ENCODE measurements around the gene CTRL. TPM values are rescaled to one million over a fixed set of nuclear protein-coding genes. Genes with fewer than 3 reads are reported as not detected.

CTRL gene
- total RNA-seq, 2 experiments from 2014 or later: 3.8 to 3.9 TPM

- POLR2A ChIA-PET: interaction anchor here (1.8 to 2.6 kb wide), 2 partner anchors 8 to 11 kb away, joined by 4 to 15 read pairs; partner anchors contain the start of gene PSMB10
- TF ChIP-seq, protein P1, sequence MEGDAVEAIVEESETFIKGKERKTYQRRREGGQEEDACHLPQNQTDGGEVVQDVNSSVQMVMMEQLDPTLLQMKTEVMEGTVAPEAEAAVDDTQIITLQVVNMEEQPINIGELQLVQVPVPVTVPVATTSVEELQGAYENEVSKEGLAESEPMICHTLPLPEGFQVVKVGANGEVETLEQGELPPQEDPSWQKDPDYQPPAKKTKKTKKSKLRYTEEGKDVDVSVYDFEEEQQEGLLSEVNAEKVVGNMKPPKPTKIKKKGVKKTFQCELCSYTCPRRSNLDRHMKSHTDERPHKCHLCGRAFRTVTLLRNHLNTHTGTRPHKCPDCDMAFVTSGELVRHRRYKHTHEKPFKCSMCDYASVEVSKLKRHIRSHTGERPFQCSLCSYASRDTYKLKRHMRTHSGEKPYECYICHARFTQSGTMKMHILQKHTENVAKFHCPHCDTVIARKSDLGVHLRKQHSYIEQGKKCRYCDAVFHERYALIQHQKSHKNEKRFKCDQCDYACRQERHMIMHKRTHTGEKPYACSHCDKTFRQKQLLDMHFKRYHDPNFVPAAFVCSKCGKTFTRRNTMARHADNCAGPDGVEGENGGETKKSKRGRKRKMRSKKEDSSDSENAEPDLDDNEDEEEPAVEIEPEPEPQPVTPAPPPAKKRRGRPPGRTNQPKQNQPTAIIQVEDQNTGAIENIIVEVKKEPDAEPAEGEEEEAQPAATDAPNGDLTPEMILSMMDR (IDR thresholded peaks at IDR 0.05): no peak
- no peak for ATAC-seq
Observed at GRCh38 chr16:67926181-67926750, 5.4 kb downstream of the CTRL start.

DNA sequence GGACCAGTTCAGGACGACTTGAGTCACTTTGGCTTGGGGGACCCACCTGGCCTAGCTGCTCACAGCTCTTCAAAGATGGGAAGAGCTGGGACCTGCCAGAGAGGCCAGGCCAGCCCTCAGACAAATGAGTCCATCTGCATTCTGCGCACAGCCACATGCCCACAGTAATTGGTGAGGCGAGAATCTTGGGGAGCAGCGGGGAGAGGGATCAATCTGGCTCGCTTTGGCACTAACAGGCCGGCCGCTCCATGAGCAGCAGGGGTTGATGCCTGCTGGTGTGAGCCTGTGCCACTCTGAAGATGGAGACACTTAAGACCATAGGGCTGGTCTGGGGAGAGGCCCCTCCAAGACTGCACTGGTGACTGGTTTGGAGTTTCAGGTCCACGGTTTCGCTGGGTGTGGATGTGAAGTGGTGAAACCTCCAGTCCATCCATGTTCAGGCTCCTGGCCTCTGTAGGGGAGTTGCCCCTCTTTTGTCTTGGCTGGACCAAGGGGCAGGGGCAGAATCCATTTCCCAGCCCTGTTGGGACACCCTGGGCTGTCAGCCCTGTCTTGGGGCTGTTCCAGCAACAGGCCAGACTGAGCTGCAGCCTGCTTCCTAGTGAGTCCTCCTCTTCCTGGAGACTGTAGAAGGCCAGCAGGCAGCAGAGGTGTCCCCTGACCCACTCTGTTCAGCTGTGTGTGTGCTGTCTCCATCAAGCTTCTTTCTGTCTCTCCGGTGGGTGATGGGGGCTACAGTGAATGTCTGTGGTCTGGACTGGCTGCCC is 7.3 kb downstream of the CTRL start:
- POLR2A ChIA-PET: interaction anchor here (0.7 to 2.6 kb wide), 8 partner anchors 9 to 51 kb away, joined by 3 to 15 read pairs (median 4); partner anchors contain the start of gene PSMB10
- Mint-ChIP-seq H3K27ac (no peak overlapping the region), H3K4me3 (no peak overlapping the region), H3K9me3 (no peaks in the 10 kb centered on the region), H3K36me3 (ENCODE audit: low read depth) (peaks cover 2% of the 10 kb centered on the region), H3K27me3 (no peaks in the 10 kb centered on the region), H3K4me1 (ENCODE audit: low read depth) (peaks cover 14% of the 10 kb centered on the region)
- ATAC-seq: no peak
- CTCF ChIA-PET: interaction anchor here (0.7 to 7.8 kb wide), 3 partner anchors 40 to 108 kb away, joined by 3 to 81 read pairs (median 9); partner anchors contain the start of gene NRN1L
- intact Hi-C loops (cut with micrococcal nuclease): no loop called here
- TF ChIP-seq, protein P1 (IDR thresholded peaks at IDR 0.05): no peak
- no peak for DNase-seq

More at GRCh38 chr16:67926181-67926750, 5.4 kb downstream of the CTRL start:
- H3K4me1 Mint-ChIP-seq (ENCODE audit: low read depth): peaks cover 10% of the 10 kb centered on the region
- no peaks in the 10 kb centered on the region for H3K9me3 Mint-ChIP-seq
- no peak overlapping the region for H3K27ac Mint-ChIP-seq
- no peaks in the 10 kb centered on the region for H3K27me3 Mint-ChIP-seq
- no peak for DNase-seq
- peaks cover 2% of the 10 kb centered on the region for H3K36me3 Mint-ChIP-seq (ENCODE audit: low read depth)
- H3K4me3 Mint-ChIP-seq: no peak overlapping the region
- CTCF ChIA-PET: interaction anchor here (1.0 to 7.8 kb wide), 5 partner anchors 8 to 405 kb away, joined by 4 to 81 read pairs (median 6); partner anchors contain the start of gene NRN1L
- intact Hi-C loops (cut with micrococcal nuclease): loop anchor here (5.0 kb wide), 1 partner anchor 109 kb away; no protein-coding TSS in a partner anchor

DNA sequence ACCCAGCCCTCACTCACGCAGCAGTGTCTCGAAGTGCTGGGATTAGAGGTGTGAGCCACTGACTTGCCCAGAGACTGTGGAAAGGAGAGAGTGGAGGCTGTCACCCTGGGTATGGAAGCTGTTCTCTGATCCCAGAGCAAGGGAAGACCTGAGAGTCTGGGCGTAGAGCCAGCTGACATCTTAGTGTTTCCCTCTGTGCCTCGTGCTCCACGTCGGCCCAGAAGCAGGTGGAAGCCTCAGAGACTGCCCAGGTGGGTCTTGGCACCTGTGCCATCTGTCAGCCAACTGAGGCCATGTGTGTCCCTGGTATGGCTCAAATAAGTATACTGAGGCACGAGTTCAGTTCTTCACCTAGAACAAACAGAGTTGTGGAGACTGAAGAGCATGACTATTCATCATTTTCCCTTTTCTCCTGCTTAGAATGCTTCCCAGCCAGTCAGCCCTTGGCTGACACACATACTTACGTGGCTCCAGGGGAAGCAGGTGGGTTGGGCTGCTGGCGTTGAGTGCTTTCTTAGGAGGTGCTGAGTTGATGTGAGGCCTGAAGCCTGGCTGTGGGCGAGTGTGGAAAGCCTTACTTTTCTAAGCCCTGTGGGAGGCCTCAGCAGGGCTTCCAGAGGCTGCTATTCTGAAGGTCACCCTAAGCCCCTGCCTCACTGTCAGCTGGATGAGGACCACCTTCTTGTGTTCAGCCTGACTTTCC is 8.1 kb downstream of the CTRL start:
- no peaks in the 10 kb centered on the region for H3K9me3 Mint-ChIP-seq
- no peak for ATAC-seq
- peaks cover 14% of the 10 kb centered on the region for H3K4me1 Mint-ChIP-seq (ENCODE audit: low read depth)
- ChIA-PET POLR2A (interaction anchor here (1.3 to 1.5 kb wide), 2 partner anchors 13 to 38 kb away, joined by 3 to 4 read pairs; partner anchors contain the start of gene PSMB10), CTCF (interaction anchor here (2.7 to 7.8 kb wide), 2 partner anchors 40 to 107 kb away, joined by 12 to 81 read pairs; partner anchors contain the start of gene NRN1L)
- DNase-seq: no peak
- H3K27ac Mint-ChIP-seq: peak overlapping the region; percentile 14
- TF ChIP-seq, protein P1 (IDR thresholded peaks at IDR 0.05): no peak
- H3K4me3 Mint-ChIP-seq: no peak overlapping the region
- no peaks in the 10 kb centered on the region for H3K27me3 Mint-ChIP-seq
- H3K36me3 Mint-ChIP-seq (ENCODE audit: low read depth): peaks cover 2% of the 10 kb centered on the region
- intact Hi-C loops (cut with micrococcal nuclease): no loop called here

- ChIA-PET CTCF (interaction anchor here (1.0 to 7.8 kb wide), 4 partner anchors 10 to 106 kb away, joined by 3 to 81 read pairs (median 8); partner anchors contain the start of gene NRN1L), POLR2A (interaction anchor here (0.6 to 1.5 kb wide), 4 partner anchors 9 to 48 kb away, joined by 3 to 6 read pairs (median 4); partner anchors contain the start of genes CTRL and PSMB10)
- intact Hi-C loops (cut with micrococcal nuclease): no loop called here
- H3K9me3 Mint-ChIP-seq: no peaks in the 10 kb centered on the region
- H3K27ac Mint-ChIP-seq: peak overlapping the region; percentile 85
- H3K4me3 Mint-ChIP-seq: no peak overlapping the region
- no peaks in the 10 kb centered on the region for H3K27me3 Mint-ChIP-seq
- DNase-seq (no peak), ATAC-seq (no peak)
- H3K36me3 Mint-ChIP-seq (ENCODE audit: low read depth): no peaks in the 10 kb centered on the region
- TF ChIP-seq, protein P1 (IDR thresholded peaks at IDR 0.05): no peak
- peaks cover 21% of the 10 kb centered on the region for H3K4me1 Mint-ChIP-seq (ENCODE audit: low read depth)
Observed at GRCh38 chr16:67922740-67923139, 8.9 kb downstream of the CTRL start.
